CD8-positive, alpha-beta memory T cell (primary cell): ENCODE results near the gene SOBP. TPM values are rescaled to one million over a fixed set of nuclear protein-coding genes. Genes with fewer than 3 reads are reported as not detected.

ENCODE experiments used
- CTCF ChIA-PET: fragments of 350-600 bp; sonication (Branson Sonifier 250); formaldehyde crosslinking; loops from one replicate; lab custom pipeline; 2021; ENCODE audit warnings: antibody characterized with exemption; lab: Charles Lee
- POLR2A ChIA-PET: fragments of 350-600 bp; sonication (Branson Sonifier 250); formaldehyde crosslinking; loops from one replicate; lab custom pipeline; 2021; ENCODE audit warnings: antibody characterized with exemption; lab: Charles Lee
- DNase-seq, 5 donors: peaks; one replicate each; pipeline versions ENCODE4 v3.0.0 to v3.0.0-alpha.2; 2020 to 2022; ENCODE audit warnings: mixed read lengths in 1 of 5
- H3K27ac ChIP-seq: one replicate; pipeline ENCODE4 v1.7.0; 2013; ENCODE audit warnings: low read depth, mild to moderate bottlenecking, low read length, moderate library complexity
- H3K27me3 ChIP-seq: 2 replicates; pipeline ENCODE4 v1.7.0; 2013; ENCODE audit warnings: low read length, mild to moderate bottlenecking; ENCODE audit not compliant: insufficient read depth, poor library complexity, severe bottlenecking
- H3K36me3 ChIP-seq: 2 replicates; pipeline ENCODE4 v1.7.0; 2013; ENCODE audit warnings: mild to moderate bottlenecking, low read length, moderate library complexity; ENCODE audit not compliant: insufficient read depth
- H3K4me1 ChIP-seq: 2 replicates; pipeline ENCODE4 v1.7.0; 2013; ENCODE audit warnings: mild to moderate bottlenecking, low read length, moderate library complexity; ENCODE audit not compliant: insufficient read depth
- H3K4me3 ChIP-seq: 2 replicates; pipeline ENCODE4 v1.7.0; 2013; ENCODE audit warnings: mild to moderate bottlenecking, low read length
- H3K9me3 ChIP-seq: 2 replicates; pipeline ENCODE4 v1.7.0; 2013; ENCODE audit warnings: mild to moderate bottlenecking, low read length
- H3K27ac Mint-ChIP-seq, 8 donors: one replicate each; pipeline ENCODE4 v1.8.0; 2020 to 2021; ENCODE audit warnings: mixed read lengths in 8 of 8, mild to moderate bottlenecking in 6 of 8, inconsistent platforms in 3 of 8, moderate library complexity in 3 of 8
- H3K27me3 Mint-ChIP-seq, 2 donors: one replicate each; pipeline ENCODE4 v1.8.0; 2020 to 2021; ENCODE audit warnings: mixed read lengths in 2 of 2, mild to moderate bottlenecking in 1 of 2, moderate library complexity in 1 of 2
- H3K36me3 Mint-ChIP-seq, 3 donors: one replicate each; pipeline ENCODE4 v1.8.0; 2020 to 2021; ENCODE audit warnings: mixed read lengths in 3 of 3, inconsistent platforms in 1 of 3, mild to moderate bottlenecking in 1 of 3
- H3K4me1 Mint-ChIP-seq, 3 donors: one replicate each; pipeline ENCODE4 v1.8.0; 2020 to 2021; ENCODE audit warnings: mixed read lengths in 3 of 3, inconsistent platforms in 1 of 3, mild to moderate bottlenecking in 1 of 3
- H3K4me3 Mint-ChIP-seq, 7 donors: one replicate each; pipeline ENCODE4 v1.8.0; 2020 to 2021; ENCODE audit warnings: mixed read lengths in 7 of 7, mild to moderate bottlenecking in 6 of 7, moderate library complexity in 4 of 7, inconsistent platforms in 2 of 7
- H3K9me3 Mint-ChIP-seq, 5 donors: one replicate each; pipeline ENCODE4 v1.8.0; 2020 to 2022; ENCODE audit warnings: mixed read lengths in 5 of 5, mild to moderate bottlenecking in 3 of 5, moderate library complexity in 2 of 5, inconsistent platforms in 1 of 5
- polyA plus RNA-seq: library from polyadenylated mRNA; unstranded; fragments of 300-500 nt; fragmentation: Illumina TruSeq; gene quantifications from one replicate; pipeline ENCODE4 v1.2.3, GENCODE V29; 2021
- total RNA-seq, 2 experiments: library from RNA; stranded (reverse); gene quantifications; one replicate each; pipeline ENCODE4 v1.2.3, GENCODE V29; 2021

SOBP gene
- total and polyA plus RNA-seq, 3 experiments from 2014 or later = 0.30 to 1.0 (median 0.79) TPM

- Histone ChIP-seq H3K27ac (no peak overlapping the region), H3K9me3 (no peaks in the 10 kb centered on the region), H3K4me1 (no peaks in the 10 kb centered on the region), H3K4me3 (no peak overlapping the region), H3K36me3 (no peaks in the 10 kb centered on the region), H3K27me3 (peaks cover 8% of the 10 kb centered on the region)
- no peaks in the 10 kb centered on the region for H3K36me3 Mint-ChIP-seq
- H3K9me3 Mint-ChIP-seq = peaks cover 0 to 3% (median 0%) of the 10 kb centered on the region in 5 donors
- ChIA-PET CTCF (no interaction called here), POLR2A (no interaction called here)
- H3K4me1 Mint-ChIP-seq = peaks cover 7 to 18% (median 14%) of the 10 kb centered on the region in 3 donors
- no peak overlapping the region for H3K27ac Mint-ChIP-seq
- no peak overlapping the region for H3K4me3 Mint-ChIP-seq
- DNase-seq = no peak
- peaks cover 28 to 65% of the 10 kb centered on the region in 2 donors for H3K27me3 Mint-ChIP-seq
Measured at GRCh38 chr6:107637316-107638315, 147.7 kb downstream of the SOBP start.

DNA sequence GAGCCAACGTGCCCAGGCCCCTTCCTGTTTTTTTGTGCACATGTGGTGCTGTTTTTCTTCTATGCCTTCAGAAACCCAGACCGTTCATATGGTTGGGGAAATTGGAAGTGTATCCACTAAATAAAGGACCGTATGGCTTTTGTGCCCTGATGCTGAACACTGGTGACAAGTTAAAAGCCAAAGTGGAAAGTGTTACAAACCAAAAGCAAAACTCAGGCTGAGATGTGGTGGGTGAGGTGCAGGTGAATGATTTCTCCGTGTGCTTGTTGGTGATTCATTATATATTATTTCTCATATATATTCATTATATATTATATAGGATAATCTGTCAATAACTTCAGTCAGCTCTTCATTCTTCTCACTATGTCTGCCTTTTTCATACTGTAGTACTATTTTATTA lies 148.6 kb downstream of the SOBP start:
- H3K27me3 ChIP-seq = peaks cover 8% of the 10 kb centered on the region
- H3K4me3 Mint-ChIP-seq = no peak overlapping the region
- no peak overlapping the region for H3K27ac Mint-ChIP-seq
- no peaks in the 10 kb centered on the region for H3K9me3 ChIP-seq
- no peaks in the 10 kb centered on the region for H3K36me3 ChIP-seq
- peaks cover 0 to 3% (median 0%) of the 10 kb centered on the region in 5 donors for H3K9me3 Mint-ChIP-seq
- DNase-seq = no peak
- ChIA-PET POLR2A (no interaction called here), CTCF (no interaction called here)
- peaks cover 5 to 15% (median 7%) of the 10 kb centered on the region in 3 donors for H3K4me1 Mint-ChIP-seq
- no peak overlapping the region for H3K4me3 ChIP-seq
- H3K36me3 Mint-ChIP-seq = no peaks in the 10 kb centered on the region
- H3K27me3 Mint-ChIP-seq = peaks cover 21 to 57% of the 10 kb centered on the region in 2 donors
- no peaks in the 10 kb centered on the region for H3K4me1 ChIP-seq
- no peak overlapping the region for H3K27ac ChIP-seq

- CTCF ChIA-PET = no interaction called here
- no peaks in the 10 kb centered on the region for H3K9me3 Mint-ChIP-seq
- peaks cover 16 to 52% of the 10 kb centered on the region in 2 donors for H3K27me3 Mint-ChIP-seq
- peaks cover 0 to 6% (median 3%) of the 10 kb centered on the region in 3 donors for H3K4me1 Mint-ChIP-seq
- DNase-seq = no peak
- H3K9me3 ChIP-seq = no peaks in the 10 kb centered on the region
- H3K4me3 Mint-ChIP-seq = no peak overlapping the region
- no peaks in the 10 kb centered on the region for H3K36me3 ChIP-seq
- no peaks in the 10 kb centered on the region for H3K4me1 ChIP-seq
- POLR2A ChIA-PET = no interaction called here
- no peaks in the 10 kb centered on the region for H3K36me3 Mint-ChIP-seq
- no peak overlapping the region for H3K27ac ChIP-seq
- H3K27me3 ChIP-seq = peaks cover 8% of the 10 kb centered on the region
- no peak overlapping the region for H3K27ac Mint-ChIP-seq
- no peak overlapping the region for H3K4me3 ChIP-seq
Measured at GRCh38 chr6:107639511-107639910, 149.6 kb downstream of the SOBP start.

DNA sequence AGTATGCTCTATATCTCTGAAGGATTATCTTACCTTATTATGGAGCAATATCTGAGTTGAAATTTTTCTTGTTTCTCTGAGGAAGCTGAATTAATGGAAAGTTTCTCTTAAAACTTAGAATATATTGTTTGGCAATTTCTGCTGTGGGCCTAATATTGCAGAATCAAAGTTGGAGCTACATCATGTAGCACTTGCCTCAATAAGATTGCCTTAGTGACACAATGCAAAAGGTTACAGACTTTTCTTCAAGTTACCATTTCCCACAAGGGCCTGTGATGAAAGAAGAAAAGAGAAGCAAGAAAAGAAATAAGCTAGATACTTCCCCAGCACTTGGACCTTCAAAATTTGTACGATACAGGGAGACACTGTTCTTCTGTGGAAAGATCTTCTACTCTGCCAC lies 151.2 kb downstream of the SOBP start:
- no peak overlapping the region for H3K4me3 ChIP-seq
- no peaks in the 10 kb centered on the region for H3K36me3 ChIP-seq
- no peaks in the 10 kb centered on the region for H3K27me3 ChIP-seq
- no peak overlapping the region for H3K27ac Mint-ChIP-seq
- H3K27me3 Mint-ChIP-seq = peaks cover 12 to 42% of the 10 kb centered on the region in 2 donors
- H3K4me3 Mint-ChIP-seq = no peak overlapping the region
- no peaks in the 10 kb centered on the region for H3K9me3 ChIP-seq
- no peak for DNase-seq
- no peaks in the 10 kb centered on the region for H3K4me1 Mint-ChIP-seq
- no peaks in the 10 kb centered on the region for H3K9me3 Mint-ChIP-seq
- no peaks in the 10 kb centered on the region for H3K4me1 ChIP-seq
- no peak overlapping the region for H3K27ac ChIP-seq
- no peaks in the 10 kb centered on the region for H3K36me3 Mint-ChIP-seq
- POLR2A ChIA-PET = no interaction called here
- CTCF ChIA-PET = interaction anchor here (1.2 kb wide), 1 partner anchor 9 kb away, joined by 3 read pairs; no protein-coding TSS in a partner anchor

GRCh38 chr6:107641500-107641941 lies 151.6 kb downstream of the SOBP start:
- H3K4me1 Mint-ChIP-seq = no peaks in the 10 kb centered on the region
- peaks cover 9 to 37% of the 10 kb centered on the region in 2 donors for H3K27me3 Mint-ChIP-seq
- no peaks in the 10 kb centered on the region for H3K27me3 ChIP-seq
- POLR2A ChIA-PET = no interaction called here
- no peaks in the 10 kb centered on the region for H3K9me3 Mint-ChIP-seq
- no peaks in the 10 kb centered on the region for H3K36me3 Mint-ChIP-seq
- CTCF ChIA-PET = interaction anchor here (1.2 kb wide), 1 partner anchor 8 kb away, joined by 3 read pairs; no protein-coding TSS in a partner anchor
- H3K9me3 ChIP-seq = no peaks in the 10 kb centered on the region
- no peak overlapping the region for H3K27ac Mint-ChIP-seq
- H3K4me3 Mint-ChIP-seq = no peak overlapping the region
- H3K4me1 ChIP-seq = no peaks in the 10 kb centered on the region
- no peak overlapping the region for H3K27ac ChIP-seq
- no peak overlapping the region for H3K4me3 ChIP-seq
- H3K36me3 ChIP-seq = no peaks in the 10 kb centered on the region
- DNase-seq = no peak

DNA sequence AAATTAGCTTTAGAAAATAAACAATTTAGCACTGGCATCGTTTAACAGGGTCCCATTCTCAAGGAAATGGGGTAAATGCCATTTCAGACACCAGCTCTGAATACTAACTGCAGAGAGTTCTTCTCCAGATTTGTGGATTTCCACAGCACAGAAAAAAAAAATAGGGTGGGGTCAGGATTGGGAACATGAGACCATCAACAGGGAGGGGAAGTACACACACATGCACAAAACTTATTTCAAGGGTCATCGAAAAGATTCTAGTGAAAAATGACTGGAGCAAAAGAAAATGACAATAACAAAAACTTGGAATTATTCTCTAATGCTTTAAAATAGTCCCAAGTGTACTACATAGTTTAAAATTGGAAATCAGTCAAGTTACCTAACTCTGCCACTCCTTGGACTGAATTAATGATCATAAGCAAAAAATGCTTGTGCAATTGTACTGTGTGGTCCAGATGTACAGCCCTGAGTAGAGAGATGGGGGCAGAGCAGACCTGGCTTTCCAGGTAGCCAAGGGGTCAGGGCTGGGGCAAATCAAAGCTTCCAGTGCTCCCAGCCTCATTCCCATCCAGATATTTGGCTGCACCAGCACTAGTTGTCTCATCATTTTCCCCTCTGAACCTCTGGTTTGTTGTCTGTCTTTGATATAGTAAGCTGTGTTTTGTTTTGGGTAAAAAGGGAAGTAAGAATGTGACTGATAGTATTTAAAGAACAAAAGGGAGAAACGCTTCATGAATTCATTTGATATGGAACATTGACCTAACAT lies 152.4 kb downstream of the SOBP start:
- Mint-ChIP-seq H3K4me1 (no peaks in the 10 kb centered on the region), H3K4me3 (no peak overlapping the region), H3K9me3 (no peaks in the 10 kb centered on the region), H3K36me3 (no peaks in the 10 kb centered on the region), H3K27ac (no peak overlapping the region), H3K27me3 (peaks cover 9 to 30% of the 10 kb centered on the region in 2 donors)
- ChIA-PET POLR2A (no interaction called here), CTCF (interaction anchor here (0.7 kb wide), 1 partner anchor 32 kb away, joined by 3 read pairs; no protein-coding TSS in a partner anchor)
- H3K4me1 ChIP-seq = no peaks in the 10 kb centered on the region
- H3K36me3 ChIP-seq = no peaks in the 10 kb centered on the region
- no peaks in the 10 kb centered on the region for H3K9me3 ChIP-seq
- no peaks in the 10 kb centered on the region for H3K27me3 ChIP-seq
- H3K4me3 ChIP-seq = no peak overlapping the region
- H3K27ac ChIP-seq = no peak overlapping the region
- DNase-seq = no peak

- Histone ChIP-seq H3K36me3 (no peaks in the 10 kb centered on the region), H3K9me3 (no peaks in the 10 kb centered on the region), H3K27ac (no peak overlapping the region), H3K4me1 (no peaks in the 10 kb centered on the region), H3K4me3 (no peak overlapping the region), H3K27me3 (no peaks in the 10 kb centered on the region)
- no peak for DNase-seq
- Mint-ChIP-seq H3K9me3 (no peaks in the 10 kb centered on the region), H3K36me3 (no peaks in the 10 kb centered on the region), H3K27ac (no peak overlapping the region), H3K4me1 (no peaks in the 10 kb centered on the region), H3K4me3 (no peak overlapping the region), H3K27me3 (peaks cover 5 to 23% of the 10 kb centered on the region in 2 donors)
- ChIA-PET POLR2A (no interaction called here), CTCF (interaction anchor here (0.7 kb wide), 1 partner anchor 32 kb away, joined by 3 read pairs; no protein-coding TSS in a partner anchor)
Measured at GRCh38 chr6:107642861-107643328, 153.0 kb downstream of the SOBP start.
